Stomach (tissue), 9 donors: Measurements from ENCODE around the gene MALT1. TPM values are rescaled to one million over a fixed set of nuclear protein-coding genes. Genes with fewer than 3 reads are reported as not detected.
"Not testable (repeated sequence)": the region's sequence is repeated elsewhere in the genome, so short reads cannot be mapped to it uniquely, and the experiment has no call there.

Source experiments
- DNase-seq, 2 donors: peaks; one replicate each; pipeline versions ENCODE4 v3.0.0 to v3.0.0-alpha.2; 2013 to 2019
- H3K27ac ChIP-seq, 5 donors: fragments of 200-600 bp in 4 of 5; sonication (generic) in 4 of 5; one replicate each; pipeline ENCODE4 v1.5.1; 2013 to 2019; ENCODE audit warnings: mild to moderate bottlenecking in 1 of 5, moderate library complexity in 1 of 5
- H3K27me3 ChIP-seq, 3 donors: fragments of 200-600 bp; sonication (generic); one replicate each; pipeline ENCODE4 v1.5.1; 2017 to 2019; ENCODE audit warnings: mixed run types in 1 of 3
- H3K36me3 ChIP-seq, 4 donors: fragments of 200-600 bp; sonication (generic); 1 replicate in 3 of 4; 2 replicates in 1 of 4; pipeline ENCODE4 v1.5.1; 2016 to 2019
- H3K4me1 ChIP-seq, 4 donors: fragments of 200-600 bp; sonication (generic); one replicate each; pipeline ENCODE4 v1.5.1; 2016 to 2019
- H3K4me3 ChIP-seq, 4 donors: fragments of 200-600 bp; sonication (generic) in 3 of 4; one replicate each; pipeline ENCODE4 v1.5.1; 2016 to 2019; ENCODE audit warnings: mild to moderate bottlenecking in 1 of 4
- H3K9me3 ChIP-seq, 4 donors: fragments of 200-600 bp; sonication (generic); one replicate each; pipeline ENCODE4 v1.5.1; 2016 to 2019
- EP300 ChIP-seq: sonication (generic); formaldehyde crosslinking; IDR thresholded peaks from one replicate; pipeline ENCODE4 v1.6.1; 2017; ENCODE audit warnings: antibody characterized with exemption
- POLR2A ChIP-seq, 4 donors: fragments of 450-650 bp; IDR thresholded peaks; one replicate each; pipeline ENCODE4 v1.6.1; 2016; ENCODE audit warnings: antibody characterized with exemption in 4 of 4, control low read depth in 2 of 4, mild to moderate bottlenecking in 1 of 4, moderate library complexity in 1 of 4
- POLR2AphosphoS5 ChIP-seq, 3 donors: sonication (generic); formaldehyde crosslinking; IDR thresholded peaks; one replicate each; pipeline ENCODE4 v1.6.1; 2016; ENCODE audit warnings: antibody characterized with exemption in 3 of 3
- whole genome bisulfite sequencing, 5 donors: extraction: QIAGEN DNeasy Blood & Tissue Kit in 3 of 5; methylation state at CpG; one replicate each; pipeline versions ENCODE4 v1.1.5 to v1.1.7; 2013 to 2018; 5-methylcytosine and 5-hydroxymethylcytosine counted together
- intact Hi-C: fragments of 100-400 bp; cut with DNase I; formaldehyde crosslinking; loops from one replicate; pipeline ENCODE4 v1.15.1; 2023; ENCODE audit warnings: low total_unique reads
- polyA plus RNA-seq, 3 donors: library from polyadenylated mRNA; stranded (reverse); fragments of 200-250 nt; gene quantifications; one replicate each; pipeline ENCODE4 v1.2.3, GENCODE V29; 2013
- total RNA-seq, 5 donors: library from RNA; depleted of rRNA; stranded (reverse); fragments of >200 nt; gene quantifications; one replicate each; pipeline versions ENCODE4 v1.1.0 to v1.2.3, GENCODE V29; 2014 to 2016
- TF ChIP-seq, protein P1 (sequence below), 7 experiments: fragments of 450-650 bp in 4 of 7; fragments of 200-600 bp in 3 of 7; sonication (generic) in 3 of 7; IDR thresholded peaks; one replicate each; pipeline ENCODE4 v1.5.1; 2016 to 2019; ENCODE audit warnings: antibody characterized with exemption in 7 of 7, control low read depth in 2 of 7, mild to moderate bottlenecking in 1 of 7
- donor health status: healthy with polysubstance abuse.
- donor health status: Bipolar disorder and iron deficiency.
- donor health status: healthy.

MALT1 gene
- total and polyA plus RNA-seq, 8 donors = 4.9 to 85.7 (median 13.8) TPM

GRCh38 chr18:58649966-58650816 lies 21.1 kb upstream of the MALT1 start:
- 81 to 90% (median 88%) methylated on average over 1 of the region's 1 CpG for WGBS, 5 donors
- intact Hi-C loops = no loop called here
- Histone ChIP-seq H3K27me3 (no peaks in the 10 kb centered on the region), H3K4me1 (no peaks in the 10 kb centered on the region), H3K36me3 (no peaks in the 10 kb centered on the region), H3K27ac (no peak overlapping the region), H3K9me3 (peaks cover 0 to 2% (median 0%) of the 10 kb centered on the region in 4 donors), H3K4me3 (no peak overlapping the region)
- TF ChIP-seq POLR2A (IDR thresholded peaks at IDR 0.05) (no peak), EP300 (no peak), POLR2AphosphoS5 (IDR thresholded peaks at IDR 0.05) (no peak)
- TF ChIP-seq, protein P1, sequence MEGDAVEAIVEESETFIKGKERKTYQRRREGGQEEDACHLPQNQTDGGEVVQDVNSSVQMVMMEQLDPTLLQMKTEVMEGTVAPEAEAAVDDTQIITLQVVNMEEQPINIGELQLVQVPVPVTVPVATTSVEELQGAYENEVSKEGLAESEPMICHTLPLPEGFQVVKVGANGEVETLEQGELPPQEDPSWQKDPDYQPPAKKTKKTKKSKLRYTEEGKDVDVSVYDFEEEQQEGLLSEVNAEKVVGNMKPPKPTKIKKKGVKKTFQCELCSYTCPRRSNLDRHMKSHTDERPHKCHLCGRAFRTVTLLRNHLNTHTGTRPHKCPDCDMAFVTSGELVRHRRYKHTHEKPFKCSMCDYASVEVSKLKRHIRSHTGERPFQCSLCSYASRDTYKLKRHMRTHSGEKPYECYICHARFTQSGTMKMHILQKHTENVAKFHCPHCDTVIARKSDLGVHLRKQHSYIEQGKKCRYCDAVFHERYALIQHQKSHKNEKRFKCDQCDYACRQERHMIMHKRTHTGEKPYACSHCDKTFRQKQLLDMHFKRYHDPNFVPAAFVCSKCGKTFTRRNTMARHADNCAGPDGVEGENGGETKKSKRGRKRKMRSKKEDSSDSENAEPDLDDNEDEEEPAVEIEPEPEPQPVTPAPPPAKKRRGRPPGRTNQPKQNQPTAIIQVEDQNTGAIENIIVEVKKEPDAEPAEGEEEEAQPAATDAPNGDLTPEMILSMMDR (IDR thresholded peaks at IDR 0.05) = no peak
- DNase-seq = peak in 1 of 2 donors; percentile 27

DNA sequence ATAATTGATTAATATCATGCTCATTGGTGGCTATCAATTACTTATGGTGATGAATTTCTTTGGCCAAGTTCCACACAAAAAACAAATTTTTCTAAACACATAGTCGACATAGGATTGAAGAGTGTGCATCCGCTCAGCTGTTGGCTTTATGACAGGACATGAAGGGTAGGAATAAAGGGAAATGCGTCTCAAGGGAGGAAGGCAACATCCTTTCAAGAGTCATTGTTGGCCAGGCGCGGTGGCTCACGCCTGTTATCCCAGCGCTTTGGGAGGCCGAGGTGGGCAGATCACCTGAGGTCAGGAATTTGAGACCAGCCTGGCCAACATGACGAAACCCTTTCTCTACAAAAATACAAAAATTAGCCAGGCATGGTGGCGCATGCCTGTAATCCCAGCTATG lies 20.4 kb upstream of the MALT1 start:
- 76 to 93% (median 91%) methylated on average over 10 of the region's 10 CpGs for WGBS, 5 donors
- H3K9me3 ChIP-seq, H3K4me1 ChIP-seq, H3K36me3 ChIP-seq, H3K4me3 ChIP-seq, intact Hi-C loops, H3K27me3 ChIP-seq, H3K27ac ChIP-seq, DNase-seq: not testable (repeated sequence)

DNA sequence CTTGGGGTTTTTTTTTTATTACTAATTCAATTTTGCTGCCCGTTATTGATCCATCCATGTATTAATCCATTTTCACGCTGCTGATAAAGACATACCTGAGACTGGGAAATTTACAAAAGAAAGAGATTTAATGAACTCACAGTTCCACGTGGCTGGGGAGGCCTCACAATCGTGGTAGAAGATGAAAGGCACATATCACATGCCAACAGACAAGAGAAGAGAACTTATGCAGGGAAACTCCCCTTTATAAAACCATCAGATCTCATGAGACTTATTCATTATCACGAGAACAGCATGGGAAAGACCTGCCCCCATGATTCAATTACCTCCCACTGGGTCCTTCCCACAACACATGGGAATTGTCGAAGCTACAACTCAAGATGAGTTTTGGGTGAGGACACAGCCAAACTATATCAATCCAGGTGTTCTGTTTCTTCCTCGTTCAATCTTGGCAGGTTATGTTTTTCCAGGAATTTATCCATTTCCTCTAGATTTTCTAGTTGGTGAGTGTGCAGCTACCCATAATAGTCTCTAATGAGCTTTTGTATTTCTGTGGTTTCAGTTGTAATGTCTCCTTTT lies 18.0 kb upstream of the MALT1 start:
- not testable (repeated sequence) for H3K4me3 ChIP-seq, H3K27ac ChIP-seq

GRCh38 chr18:58653814-58654509 lies 17.3 kb upstream of the MALT1 start:
- intact Hi-C loops = no loop called here
- H3K27me3 ChIP-seq = no peaks in the 10 kb centered on the region
- 19 to 59% (median 30%) methylated on average over 3 of the region's 3 CpGs for WGBS, 5 donors
- DNase-seq = no peak
- H3K36me3 ChIP-seq = no peaks in the 10 kb centered on the region
- no peaks in the 10 kb centered on the region for H3K4me1 ChIP-seq
- no peak overlapping the region for H3K4me3 ChIP-seq
- peaks cover 0 to 6% (median 0%) of the 10 kb centered on the region in 4 donors for H3K9me3 ChIP-seq
- no peak for TF ChIP-seq POLR2AphosphoS5 (IDR thresholded peaks at IDR 0.05)
- no peak for TF ChIP-seq EP300
- no peak for TF ChIP-seq POLR2A (IDR thresholded peaks at IDR 0.05)
- TF ChIP-seq, protein P1 (IDR thresholded peaks at IDR 0.05) = no peak
- H3K27ac ChIP-seq = no peak overlapping the region

More for the DNA sequence above, 18.0 kb upstream of the MALT1 start:
- H3K27me3 ChIP-seq, H3K4me1 ChIP-seq, DNase-seq, H3K36me3 ChIP-seq, intact Hi-C loops, H3K9me3 ChIP-seq: not testable (repeated sequence)
- WGBS, 5 donors = 77 to 83% (median 80%) methylated on average over 7 of the region's 7 CpGs

- Histone ChIP-seq H3K4me1 (no peaks in the 10 kb centered on the region), H3K27me3 (no peaks in the 10 kb centered on the region), H3K36me3 (no peaks in the 10 kb centered on the region), H3K4me3 (no peak overlapping the region), H3K9me3 (peaks cover 0 to 6% (median 0%) of the 10 kb centered on the region in 4 donors), H3K27ac (no peak overlapping the region)
- DNase-seq = no peak
- intact Hi-C loops = no loop called here
- TF ChIP-seq, protein P1 (IDR thresholded peaks at IDR 0.05) = no peak
- TF ChIP-seq POLR2A (IDR thresholded peaks at IDR 0.05) (no peak), EP300 (no peak), POLR2AphosphoS5 (IDR thresholded peaks at IDR 0.05) (no peak)
- WGBS, 5 donors = 71 to 82% (median 75%) methylated on average over 6 of the region's 6 CpGs
Observed at GRCh38 chr18:58654896-58655614, 16.2 kb upstream of the MALT1 start.
